NCI-H226 (cell line): ENCODE results near the gene SNRNP27.
"Not testable (repeated sequence)": the region's sequence is repeated elsewhere in the genome, so short reads cannot be mapped to it uniquely, and the experiment has no call there.

ENCODE experiments used
- DNase-seq: peaks from one replicate; pipeline ENCODE4 v3.0.0-alpha.2; 2015

The SNRNP27 gene

DNA sequence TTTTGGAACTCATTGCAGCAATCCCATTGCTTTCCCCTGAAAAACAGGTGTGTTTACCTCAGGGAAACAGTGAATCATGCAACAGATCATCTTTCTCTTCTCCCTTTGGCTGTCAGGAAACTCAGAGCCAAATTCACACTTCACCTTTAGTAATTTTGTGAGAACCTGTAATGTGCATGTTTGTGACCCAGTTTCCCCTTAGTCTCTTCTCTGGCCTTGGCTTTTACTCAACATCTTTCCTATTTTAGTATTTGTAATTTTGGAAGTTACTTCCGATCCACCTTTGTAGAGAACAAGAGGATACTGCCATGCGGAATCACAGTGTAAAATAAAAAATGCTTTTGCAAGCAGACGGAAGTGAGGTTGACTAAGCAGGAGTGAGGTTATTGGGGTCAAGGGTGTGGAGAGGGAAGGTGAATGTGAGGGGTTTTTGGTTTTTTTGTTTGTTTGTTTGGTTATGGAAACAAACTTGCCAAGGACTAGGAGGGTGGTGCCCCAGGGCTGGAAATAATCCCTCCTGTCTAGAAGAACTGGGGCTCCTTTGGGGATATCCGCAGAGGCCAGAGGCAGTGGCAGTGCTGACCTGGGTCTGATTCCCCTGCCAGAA is 53.7 kb downstream of the SNRNP27 start:
- DNase-seq, result no peak

DNA sequence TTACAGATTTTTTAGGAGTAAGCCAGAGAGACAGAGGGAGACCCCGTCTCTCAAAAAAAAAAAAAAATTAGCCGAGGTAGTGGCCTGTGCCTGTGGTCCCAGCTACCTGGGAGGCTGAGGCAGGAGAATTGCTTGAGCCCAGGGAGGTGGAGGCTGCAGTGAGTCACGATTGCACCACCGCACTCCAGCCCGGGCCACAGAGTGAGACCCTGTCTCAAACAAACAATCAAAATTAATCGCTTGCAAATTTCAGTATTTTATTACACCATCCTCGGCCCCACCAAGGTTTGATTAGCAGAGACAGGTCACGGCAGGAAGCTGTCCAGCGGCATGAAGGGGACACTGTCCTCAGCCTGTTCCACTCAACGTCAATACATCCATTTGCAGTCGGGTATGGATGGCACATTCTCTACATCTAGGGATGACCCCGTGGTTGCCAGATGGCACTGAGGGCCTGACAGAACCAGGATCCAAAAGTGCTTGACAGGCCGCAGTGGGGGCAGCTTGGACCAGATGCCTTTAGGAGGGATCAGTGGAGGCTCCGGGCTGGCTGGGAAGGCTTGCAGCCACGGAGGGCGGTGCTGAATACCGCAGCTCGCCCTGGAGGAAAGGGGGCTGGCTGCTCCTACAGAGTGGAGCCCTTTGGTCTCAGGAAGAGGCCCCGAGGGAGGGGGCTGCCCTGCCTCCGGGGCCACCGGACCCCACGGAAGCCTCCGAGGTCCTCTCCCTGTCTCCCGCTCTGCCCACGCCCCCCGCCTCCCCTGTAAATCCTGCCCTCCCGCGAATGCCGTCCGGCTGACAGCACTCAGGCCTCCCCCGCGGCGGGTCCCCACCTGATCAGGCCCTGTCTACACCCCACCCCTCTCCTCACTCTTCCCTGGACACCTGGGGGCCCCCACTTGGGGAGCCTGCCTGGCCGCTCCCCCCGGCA is 54.5 kb downstream of the SNRNP27 start:
- no peak for DNase-seq

DNA sequence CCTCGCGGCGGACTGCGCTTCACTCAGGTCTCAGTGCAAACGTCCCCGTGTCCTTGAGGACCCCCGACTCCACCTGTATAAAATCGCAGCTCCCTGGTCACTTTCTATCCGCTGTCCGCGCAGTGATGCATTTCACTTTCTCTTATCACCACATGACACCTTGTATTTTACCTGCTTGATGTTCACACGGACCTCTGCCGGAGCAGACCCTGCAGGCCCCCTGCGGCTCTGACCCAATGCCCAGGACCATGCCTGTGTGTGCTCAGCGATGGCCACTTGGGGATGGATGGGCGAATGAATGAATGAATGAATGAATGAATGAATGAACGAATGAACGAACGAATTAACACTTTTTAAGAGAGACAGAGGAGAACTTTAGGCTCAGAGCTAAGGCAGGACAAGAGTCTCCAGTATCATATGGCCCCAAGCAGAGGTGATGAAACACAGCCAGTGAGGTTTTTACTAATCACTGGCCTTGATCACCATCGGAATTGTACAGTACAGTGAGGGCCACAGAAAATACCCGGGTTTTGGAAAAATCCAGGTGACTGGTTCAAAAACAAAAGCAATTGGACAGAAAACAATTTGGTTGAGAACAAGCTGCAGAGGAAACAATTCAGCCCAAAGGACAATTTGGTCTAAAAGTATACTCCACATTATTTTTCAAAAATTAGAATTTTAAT is 55.3 kb downstream of the SNRNP27 start:
- no peak for DNase-seq

DNA sequence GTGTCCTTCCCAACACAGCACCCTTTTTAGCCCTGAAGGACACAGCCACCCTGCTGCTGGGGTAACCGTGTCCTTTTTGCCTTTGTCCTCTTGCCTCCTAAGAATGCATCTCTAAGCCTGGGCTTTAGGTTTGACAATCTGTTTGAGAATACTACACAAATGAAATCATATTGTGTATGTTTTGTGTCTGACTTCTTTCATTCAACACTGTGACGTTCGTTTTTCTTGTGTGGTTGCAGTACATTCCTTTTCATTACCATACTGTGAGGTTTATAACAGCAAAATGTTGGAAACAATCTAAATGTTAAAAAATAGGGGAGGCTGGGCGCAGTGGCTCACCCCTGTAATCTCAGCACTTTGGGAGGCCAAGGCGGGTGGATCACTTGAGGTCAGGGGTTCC is 56.5 kb downstream of the SNRNP27 start:
- no peak for DNase-seq

DNA sequence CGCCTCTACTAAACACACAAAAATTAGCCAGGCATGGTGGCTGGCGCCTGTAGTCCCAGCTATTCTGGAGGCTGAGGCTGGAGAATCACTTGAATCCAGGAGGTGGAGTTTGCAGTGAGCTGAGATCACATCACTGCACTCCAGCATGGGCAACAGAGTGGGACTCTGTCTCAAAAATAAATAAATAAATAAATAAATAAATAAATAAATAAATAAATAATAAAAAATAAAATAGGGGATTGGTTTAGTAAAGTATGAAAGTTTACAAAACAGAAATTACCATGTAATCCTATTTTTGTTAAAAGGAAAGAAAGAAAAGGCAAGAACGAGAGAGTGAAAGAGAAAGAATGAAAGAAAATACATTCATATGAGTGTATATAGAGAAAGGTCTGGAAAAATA is 56.9 kb downstream of the SNRNP27 start:
- not testable (repeated sequence) for DNase-seq

DNA sequence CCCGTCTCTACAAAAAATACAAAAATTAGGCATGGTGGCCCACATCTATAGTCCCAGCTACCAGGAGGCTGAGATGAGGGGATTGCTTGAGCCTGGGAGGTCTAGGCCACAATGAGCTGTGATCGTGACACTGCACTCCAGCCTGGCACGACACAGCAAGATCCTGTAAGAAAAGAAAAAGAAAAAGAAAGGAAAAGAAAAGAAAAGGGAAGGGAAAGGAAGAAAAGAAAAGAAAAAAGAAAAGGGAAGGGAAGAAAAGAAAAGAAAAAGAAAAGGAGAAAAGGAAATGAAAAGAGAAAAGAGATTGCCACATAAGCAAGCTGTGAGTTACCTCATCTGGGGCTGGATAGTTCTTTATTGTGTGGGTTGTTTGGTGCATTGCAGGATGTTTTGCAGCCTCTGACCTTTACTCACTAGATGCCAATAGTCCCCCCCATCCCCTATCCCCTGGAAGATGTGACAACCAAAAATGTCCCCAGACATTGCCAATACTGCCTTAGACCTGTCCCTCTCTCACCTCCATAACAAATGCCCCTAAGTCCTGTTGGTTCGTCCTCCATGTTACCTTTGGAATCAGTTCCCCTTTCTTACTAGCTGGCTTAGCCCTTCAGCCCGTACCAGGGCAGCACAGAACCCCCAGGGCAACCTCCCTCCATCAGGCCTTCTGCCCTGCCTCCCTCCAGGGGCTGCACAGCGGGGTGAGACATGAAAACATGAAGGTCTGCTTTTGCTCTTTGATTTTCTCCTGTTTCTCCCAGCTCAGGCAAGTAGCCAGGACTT is 58.8 kb downstream of the SNRNP27 start:
- no peak for DNase-seq

DNA sequence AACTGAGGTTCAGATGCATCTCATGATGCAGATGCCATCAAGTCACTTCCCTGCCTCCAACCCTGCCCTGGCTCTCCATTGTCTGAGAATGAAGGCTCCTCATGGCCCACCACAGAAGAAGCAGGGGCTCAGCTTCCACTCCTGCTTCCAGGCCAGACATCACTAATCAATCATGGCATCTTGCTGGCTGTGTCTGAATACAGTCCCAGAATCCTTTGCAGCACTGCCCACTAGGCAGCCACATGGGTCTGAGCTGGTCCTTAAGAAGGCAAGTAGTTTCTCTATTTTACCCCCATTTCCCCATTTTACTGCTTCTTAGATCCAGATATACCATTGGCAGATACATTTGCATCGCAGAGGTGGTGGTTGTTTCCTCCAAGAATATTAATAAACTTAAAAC is 60.3 kb downstream of the SNRNP27 start:
- no peak for DNase-seq
